ENCODE results near the gene KIFAP3.

DNA sequence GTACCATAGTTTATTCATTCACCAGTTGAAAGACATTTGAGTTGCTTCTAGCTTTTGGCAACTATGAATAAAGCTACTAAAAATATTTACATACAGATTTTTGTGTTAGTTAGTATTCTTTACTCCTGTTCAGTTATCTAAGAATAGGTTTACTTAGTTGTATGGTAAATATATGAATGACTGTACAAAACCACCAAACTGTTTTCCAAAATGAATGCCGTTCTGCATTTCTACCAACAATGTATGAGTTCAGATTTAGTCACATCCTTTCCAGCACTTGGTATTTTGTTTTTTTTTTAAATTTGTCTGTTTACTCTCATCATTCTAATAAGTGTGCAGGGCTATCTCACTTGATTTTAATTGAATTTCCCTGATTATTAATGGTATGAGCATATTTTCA is 3.4 kb upstream of the KIFAP3 start:
- TF ChIP-seq, protein P1, sequence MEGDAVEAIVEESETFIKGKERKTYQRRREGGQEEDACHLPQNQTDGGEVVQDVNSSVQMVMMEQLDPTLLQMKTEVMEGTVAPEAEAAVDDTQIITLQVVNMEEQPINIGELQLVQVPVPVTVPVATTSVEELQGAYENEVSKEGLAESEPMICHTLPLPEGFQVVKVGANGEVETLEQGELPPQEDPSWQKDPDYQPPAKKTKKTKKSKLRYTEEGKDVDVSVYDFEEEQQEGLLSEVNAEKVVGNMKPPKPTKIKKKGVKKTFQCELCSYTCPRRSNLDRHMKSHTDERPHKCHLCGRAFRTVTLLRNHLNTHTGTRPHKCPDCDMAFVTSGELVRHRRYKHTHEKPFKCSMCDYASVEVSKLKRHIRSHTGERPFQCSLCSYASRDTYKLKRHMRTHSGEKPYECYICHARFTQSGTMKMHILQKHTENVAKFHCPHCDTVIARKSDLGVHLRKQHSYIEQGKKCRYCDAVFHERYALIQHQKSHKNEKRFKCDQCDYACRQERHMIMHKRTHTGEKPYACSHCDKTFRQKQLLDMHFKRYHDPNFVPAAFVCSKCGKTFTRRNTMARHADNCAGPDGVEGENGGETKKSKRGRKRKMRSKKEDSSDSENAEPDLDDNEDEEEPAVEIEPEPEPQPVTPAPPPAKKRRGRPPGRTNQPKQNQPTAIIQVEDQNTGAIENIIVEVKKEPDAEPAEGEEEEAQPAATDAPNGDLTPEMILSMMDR (IDR thresholded peaks at IDR 0.05), result no peak
- TF ChIP-seq POLR2AphosphoS5 (IDR thresholded peaks at IDR 0.05) (no peak), POLR2A (IDR thresholded peaks at IDR 0.05) (no peak)

Measured in prostate gland (tissue), 2 donors.